NCI-H748 treated with DMSO at 0.1 percent for 48 hours (cell line): Measurements from ENCODE around the gene ZSWIM9.
"Not testable (repeated sequence)": the region's sequence is repeated elsewhere in the genome, so short reads cannot be mapped to it uniquely, and the experiment has no call there.

Source experiments
- DNase-seq: peaks from one replicate; lab custom pipeline; 2025; lab: John Stamatoyannopoulos, UW

ZSWIM9 gene

DNA sequence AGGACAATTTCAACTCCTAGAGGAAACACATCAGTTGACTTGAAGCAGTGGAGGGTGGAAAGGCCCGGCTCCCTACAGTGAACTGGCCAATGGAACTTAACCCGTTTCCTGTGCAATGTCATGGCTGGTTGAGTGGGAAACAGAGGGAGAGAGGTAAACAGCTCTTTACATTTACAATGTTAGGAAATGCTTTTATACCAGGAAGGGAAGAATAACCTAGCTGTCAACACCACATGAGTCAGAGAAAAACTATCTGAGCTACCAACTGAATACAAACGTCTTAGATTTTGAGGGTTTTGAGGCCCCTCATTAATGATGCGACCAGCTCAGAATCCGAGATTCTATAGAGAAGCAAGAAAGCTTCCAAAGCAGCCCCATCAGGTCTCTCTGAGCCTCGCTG lies 48.5 kb downstream of the ZSWIM9 start:
- no peak for DNase-seq

GRCh38 chr19:48220784-48221183 lies 50.3 kb downstream of the ZSWIM9 start:
- DNase-seq: not testable (repeated sequence)

- DNase-seq: no peak
Observed at GRCh38 chr19:48221628-48222027, 51.1 kb downstream of the ZSWIM9 start.

GRCh38 chr19:48230555-48231129 lies 60.2 kb downstream of the ZSWIM9 start:
- no peak for DNase-seq

DNA sequence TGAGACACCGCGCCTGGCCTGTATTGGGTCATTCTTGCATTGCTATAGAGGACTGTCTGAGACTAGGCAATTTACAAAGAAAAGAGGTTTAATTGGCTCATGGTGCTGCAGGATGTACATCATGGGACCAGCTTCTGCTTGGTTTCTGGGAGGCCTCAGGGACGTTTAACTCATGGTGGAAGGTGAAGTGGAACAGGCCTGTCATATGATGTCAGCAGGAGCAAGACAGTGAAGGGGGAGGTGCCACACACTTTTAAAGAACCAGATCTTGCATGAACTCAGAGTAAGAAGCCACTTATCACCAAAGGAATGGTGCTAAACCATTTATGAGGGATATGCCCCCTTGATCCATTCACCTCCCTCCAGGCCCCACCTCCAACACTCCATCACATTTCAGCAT lies 66.6 kb downstream of the ZSWIM9 start:
- DNase-seq: no peak

- DNase-seq: no peak
Observed at GRCh38 chr19:48239120-48239519, 68.6 kb downstream of the ZSWIM9 start.

- DNase-seq: no peak
Observed at GRCh38 chr19:48239582-48240141, 69.2 kb downstream of the ZSWIM9 start.

- DNase-seq: not testable (repeated sequence)
Observed at GRCh38 chr19:48241771-48242170, 71.3 kb downstream of the ZSWIM9 start.

DNA sequence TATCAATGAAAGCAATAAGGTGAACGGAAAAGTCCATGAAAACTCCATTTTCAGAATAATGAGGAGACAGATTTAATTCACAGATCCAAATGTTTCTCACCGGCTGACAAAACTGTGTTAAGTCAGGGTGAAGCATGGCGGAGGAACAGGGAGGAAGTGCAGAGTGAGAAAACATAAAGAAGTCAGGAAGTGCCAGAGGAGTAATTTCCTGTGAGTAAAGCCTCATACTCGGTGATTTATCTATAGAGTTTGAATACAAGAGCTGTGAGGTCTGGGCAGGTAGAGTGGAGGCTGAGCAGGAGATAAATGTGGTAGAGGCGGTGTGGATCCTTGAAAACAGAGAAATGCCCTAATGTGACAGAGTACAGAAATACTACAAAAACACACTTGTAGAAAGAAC lies 73.8 kb downstream of the ZSWIM9 start:
- no peak for DNase-seq

- DNase-seq: no peak
Observed at GRCh38 chr19:48246101-48246500, 75.6 kb downstream of the ZSWIM9 start.

GRCh38 chr19:48247212-48247611 lies 76.7 kb downstream of the ZSWIM9 start:
- no peak for DNase-seq
